Activated CD4-positive, alpha-beta memory T cell treated with anti-CD3 and anti-CD28 coated beads for 36 hours (primary cell): Measurements from ENCODE around the gene SLC4A5. TPM values are rescaled to one million over a fixed set of nuclear protein-coding genes. Genes with fewer than 3 reads are reported as not detected.

Source experiments
- CTCF ChIA-PET: fragments of 350-600 bp; sonication (Branson Sonifier 250); formaldehyde crosslinking; loops from one replicate; lab custom pipeline; 2021; ENCODE audit warnings: antibody characterized with exemption, inconsistent platforms; lab: Charles Lee
- POLR2A ChIA-PET: fragments of 350-600 bp; sonication (Branson Sonifier 250); formaldehyde crosslinking; loops from one replicate; lab custom pipeline; 2021; ENCODE audit warnings: antibody characterized with exemption; lab: Charles Lee
- DNase-seq: peaks from one replicate; pipeline ENCODE4 v3.0.0-alpha.2; 2020
- H3K27ac Mint-ChIP-seq: one replicate; pipeline ENCODE4 v1.8.0; 2021; ENCODE audit warnings: mixed read lengths
- H3K27me3 Mint-ChIP-seq: one replicate; pipeline ENCODE4 v1.8.0; 2021; ENCODE audit warnings: mixed read lengths
- H3K36me3 Mint-ChIP-seq: one replicate; pipeline ENCODE4 v1.8.0; 2021; ENCODE audit warnings: mixed read lengths
- H3K4me1 Mint-ChIP-seq: one replicate; pipeline ENCODE4 v1.8.0; 2021; ENCODE audit warnings: low read depth, mixed read lengths
- H3K4me3 Mint-ChIP-seq: one replicate; pipeline ENCODE4 v1.8.0; 2021; ENCODE audit warnings: mild to moderate bottlenecking, mixed read lengths
- H3K9me3 Mint-ChIP-seq: one replicate; pipeline ENCODE4 v1.8.0; 2021; ENCODE audit warnings: mixed read lengths
- intact Hi-C: fragments of 100-400 bp; cut with micrococcal nuclease; formaldehyde crosslinking; loops from one replicate; pipeline ENCODE4 v1.15.1; 2023
- total RNA-seq, 2 experiments: library from RNA; stranded (reverse); gene quantifications; one replicate each; pipeline ENCODE4 v1.2.3, GENCODE V29; 2021

Gene SLC4A5
- total RNA-seq, 2 experiments from 2014 or later = 2.9 to 3.1 TPM

- intact Hi-C loops = no loop called here
- H3K4me3 Mint-ChIP-seq = no peak overlapping the region
Observed at GRCh38 chr2:74290466-74291217, 52.6 kb downstream of the SLC4A5 start.

DNA sequence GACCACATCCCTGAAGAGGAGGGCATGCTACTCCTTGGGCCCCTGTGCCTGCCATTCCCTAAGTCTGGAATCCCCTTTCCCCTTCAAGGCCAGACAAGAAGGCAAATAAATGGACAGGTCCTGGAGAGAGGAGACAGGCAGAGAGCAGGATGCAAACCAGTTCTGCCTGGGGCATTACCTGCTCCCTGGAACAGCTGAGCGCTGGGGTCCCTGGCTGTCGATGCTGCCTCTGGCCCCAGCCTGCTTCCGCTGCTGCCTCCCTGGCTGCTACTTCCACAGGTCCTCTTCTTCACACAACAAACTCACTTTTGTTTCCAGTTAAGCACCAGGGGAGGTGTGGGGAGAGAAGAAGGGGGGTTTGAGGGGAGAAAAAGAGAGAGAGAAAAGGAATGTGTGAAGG lies 53.1 kb downstream of the SLC4A5 start:
- DNase-seq = no peak
- Mint-ChIP-seq H3K27ac (peak overlapping the region; percentile 64), H3K9me3 (no peaks in the 10 kb centered on the region), H3K27me3 (no peaks in the 10 kb centered on the region), H3K4me3 (no peak overlapping the region), H3K4me1 (peaks cover 18% of the 10 kb centered on the region), H3K36me3 (no peaks in the 10 kb centered on the region)
- intact Hi-C loops = no loop called here
- POLR2A ChIA-PET = interaction anchor here (0.6 kb wide), 1 partner anchor 112 kb away, joined by 3 read pairs; no protein-coding TSS in a partner anchor
- CTCF ChIA-PET = interaction anchor here (1.2 to 3.2 kb wide), 3 partner anchors 18 to 45 kb away, joined by 3 to 13 read pairs (median 8); no protein-coding TSS in a partner anchor

More at GRCh38 chr2:74290466-74291217, 52.6 kb downstream of the SLC4A5 start:
- Mint-ChIP-seq H3K27ac (peak overlapping the region; percentile 64), H3K9me3 (no peaks in the 10 kb centered on the region), H3K27me3 (no peaks in the 10 kb centered on the region), H3K36me3 (no peaks in the 10 kb centered on the region), H3K4me1 (peaks cover 18% of the 10 kb centered on the region)
- ChIA-PET POLR2A (interaction anchor here (0.6 kb wide), 1 partner anchor 111 kb away, joined by 3 read pairs; no protein-coding TSS in a partner anchor), CTCF (interaction anchor here (1.2 to 3.2 kb wide), 3 partner anchors 19 to 45 kb away, joined by 3 to 13 read pairs (median 8); no protein-coding TSS in a partner anchor)
- DNase-seq = peak; percentile 40

DNA sequence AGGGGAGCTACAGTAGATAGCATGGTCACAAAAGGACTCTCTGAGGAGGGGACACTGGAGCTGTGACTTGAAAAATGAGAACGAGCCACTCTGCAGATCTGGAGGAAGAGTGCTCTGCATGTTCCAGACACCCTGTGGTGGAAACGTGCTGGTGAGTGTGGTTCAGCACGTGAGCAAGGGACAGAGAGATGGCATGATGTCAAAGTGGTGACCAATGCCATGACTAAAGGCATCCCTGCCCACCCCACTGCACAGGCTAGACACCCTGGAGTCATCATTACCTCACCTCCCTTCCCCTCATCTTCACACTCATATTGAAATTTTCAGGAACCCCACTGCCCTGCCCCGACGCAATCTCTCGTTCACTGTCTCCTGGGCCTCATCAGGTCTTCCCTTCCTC lies 56.5 kb downstream of the SLC4A5 start:
- Mint-ChIP-seq H3K4me1 (peaks cover 16% of the 10 kb centered on the region), H3K27me3 (no peaks in the 10 kb centered on the region), H3K9me3 (no peaks in the 10 kb centered on the region), H3K4me3 (no peak overlapping the region), H3K36me3 (no peaks in the 10 kb centered on the region), H3K27ac (no peak overlapping the region)
- POLR2A ChIA-PET = no interaction called here
- peak; percentile 44 for DNase-seq
- CTCF ChIA-PET = interaction anchor here (1.8 to 2.3 kb wide), 2 partner anchors 10 to 48 kb away, joined by 3 to 12 read pairs; no protein-coding TSS in a partner anchor
- intact Hi-C loops = no loop called here

DNA sequence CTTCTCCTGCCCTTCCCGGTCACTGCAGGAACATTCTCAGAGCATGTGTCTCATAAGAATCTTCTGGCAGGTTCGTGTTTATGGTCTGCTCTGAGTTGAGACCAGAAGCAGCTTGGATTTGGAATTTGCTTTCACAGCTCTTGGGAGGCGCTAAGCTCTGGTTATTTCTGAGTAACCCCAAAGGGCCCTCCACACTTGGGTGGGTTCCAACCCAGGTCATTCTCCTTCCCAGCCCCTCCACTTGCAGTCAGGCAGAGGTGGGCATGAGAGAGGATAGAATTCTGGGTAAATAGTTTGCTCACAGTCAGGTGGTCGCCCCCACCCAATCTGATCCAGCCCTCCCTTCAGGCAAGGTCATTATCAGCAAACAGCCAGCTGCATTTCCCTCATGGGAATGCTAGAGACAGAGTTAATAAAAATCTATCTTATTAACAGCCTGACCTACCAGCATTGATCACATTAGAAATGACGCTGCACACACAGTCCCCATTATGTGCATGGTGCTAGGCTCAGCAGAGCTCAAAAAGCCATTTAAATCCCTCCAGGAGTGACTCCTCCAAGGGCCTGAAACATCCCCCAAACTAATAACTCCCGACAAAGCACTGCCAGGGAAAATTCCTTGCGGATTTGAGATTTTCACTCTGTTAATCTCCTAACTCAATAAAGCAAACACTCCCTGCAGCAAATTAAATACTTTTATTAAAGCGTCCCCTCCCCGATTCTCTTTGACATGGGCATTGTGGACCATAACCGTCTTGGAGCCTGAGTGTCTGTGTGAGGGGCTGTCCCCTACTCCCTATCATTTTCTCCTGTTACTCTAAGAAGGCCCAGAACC lies 61.9 kb downstream of the SLC4A5 start:
- intact Hi-C loops = no loop called here
- no peaks in the 10 kb centered on the region for H3K9me3 Mint-ChIP-seq
- ChIA-PET POLR2A (no interaction called here), CTCF (no interaction called here)
- H3K27ac Mint-ChIP-seq = no peak overlapping the region
- no peaks in the 10 kb centered on the region for H3K36me3 Mint-ChIP-seq
- no peak overlapping the region for H3K4me3 Mint-ChIP-seq
- no peak for DNase-seq
- H3K27me3 Mint-ChIP-seq = no peaks in the 10 kb centered on the region
- H3K4me1 Mint-ChIP-seq = no peaks in the 10 kb centered on the region

DNA sequence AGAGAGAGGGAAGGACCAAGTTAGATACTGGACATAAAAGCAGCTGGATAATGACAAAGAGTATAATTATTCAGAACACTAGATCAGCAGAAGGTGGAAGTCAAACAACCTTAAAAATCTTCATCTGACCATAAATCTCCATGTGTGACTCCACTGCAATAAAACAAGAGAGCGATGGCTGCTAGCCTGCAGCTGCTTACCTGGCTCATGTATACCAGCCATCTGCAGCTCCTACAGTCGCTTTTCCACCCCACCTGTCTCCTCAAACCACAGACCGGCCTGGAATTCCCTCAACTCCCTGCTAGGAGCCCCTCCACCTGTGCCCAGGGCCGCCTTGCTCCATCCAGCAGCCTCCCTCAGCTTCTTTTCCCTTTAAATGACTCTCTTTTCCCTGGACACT lies 64.5 kb downstream of the SLC4A5 start:
- ChIA-PET POLR2A (no interaction called here), CTCF (interaction anchor here (1.6 to 1.7 kb wide), 2 partner anchors 29 to 56 kb away, joined by 6 to 8 read pairs; no protein-coding TSS in a partner anchor)
- no peak for DNase-seq
- Mint-ChIP-seq H3K27ac (no peak overlapping the region), H3K36me3 (no peaks in the 10 kb centered on the region), H3K4me3 (no peak overlapping the region), H3K4me1 (no peaks in the 10 kb centered on the region), H3K27me3 (no peaks in the 10 kb centered on the region), H3K9me3 (no peaks in the 10 kb centered on the region)
- intact Hi-C loops = no loop called here

GRCh38 chr2:74278176-74278575 lies 65.0 kb downstream of the SLC4A5 start:
- CTCF ChIA-PET = interaction anchor here (1.6 to 1.7 kb wide), 2 partner anchors 28 to 57 kb away, joined by 6 to 8 read pairs; no protein-coding TSS in a partner anchor
- intact Hi-C loops = no loop called here
- H3K36me3 Mint-ChIP-seq = no peaks in the 10 kb centered on the region
- H3K4me3 Mint-ChIP-seq = no peak overlapping the region
- H3K4me1 Mint-ChIP-seq = no peaks in the 10 kb centered on the region
- DNase-seq = no peak
- no peak overlapping the region for H3K27ac Mint-ChIP-seq
- POLR2A ChIA-PET = no interaction called here
- no peaks in the 10 kb centered on the region for H3K9me3 Mint-ChIP-seq
- no peaks in the 10 kb centered on the region for H3K27me3 Mint-ChIP-seq

DNA sequence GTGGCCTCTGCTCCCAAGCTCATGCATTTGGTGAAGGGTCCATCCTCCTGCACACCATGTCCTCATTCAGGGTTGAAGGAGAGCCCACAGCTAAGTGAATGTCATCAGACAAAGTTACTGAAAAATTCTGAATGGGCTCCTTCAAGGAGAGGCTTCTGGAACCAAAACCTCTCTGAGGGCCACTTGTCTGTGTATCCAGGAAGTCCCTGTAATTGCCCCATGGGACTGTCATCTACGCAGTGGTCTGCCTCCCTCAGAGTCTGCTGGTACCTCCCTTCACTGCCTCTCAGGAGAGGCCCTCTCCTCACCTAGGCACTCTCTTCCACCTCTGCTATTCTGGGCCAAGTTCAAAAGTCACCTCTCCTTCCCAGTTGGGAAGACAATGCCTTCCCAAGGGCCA lies 68.0 kb downstream of the SLC4A5 start:
- Mint-ChIP-seq H3K36me3 (no peaks in the 10 kb centered on the region), H3K4me1 (no peaks in the 10 kb centered on the region), H3K27me3 (no peaks in the 10 kb centered on the region), H3K27ac (no peak overlapping the region), H3K9me3 (no peaks in the 10 kb centered on the region), H3K4me3 (no peak overlapping the region)
- DNase-seq = no peak
- ChIA-PET POLR2A (no interaction called here), CTCF (interaction anchor here (0.6 to 7.1 kb wide), 2 partner anchors 59 to 1439 kb away, joined by 5 to 48 read pairs; no protein-coding TSS in a partner anchor)
- intact Hi-C loops = no loop called here

- POLR2A ChIA-PET = no interaction called here
- CTCF ChIA-PET = interaction anchor here (1.1 to 7.1 kb wide), 3 partner anchors 64 to 65 kb away, joined by 3 to 48 read pairs (median 28); no protein-coding TSS in a partner anchor
- intact Hi-C loops = no loop called here
- H3K9me3 Mint-ChIP-seq = no peaks in the 10 kb centered on the region
- DNase-seq = no peak
- H3K36me3 Mint-ChIP-seq = no peaks in the 10 kb centered on the region
- peaks cover 9% of the 10 kb centered on the region for H3K4me1 Mint-ChIP-seq
- H3K27ac Mint-ChIP-seq = no peak overlapping the region
- H3K27me3 Mint-ChIP-seq = no peaks in the 10 kb centered on the region
- no peak overlapping the region for H3K4me3 Mint-ChIP-seq
Observed at GRCh38 chr2:74269667-74270066, 73.5 kb downstream of the SLC4A5 start.

DNA sequence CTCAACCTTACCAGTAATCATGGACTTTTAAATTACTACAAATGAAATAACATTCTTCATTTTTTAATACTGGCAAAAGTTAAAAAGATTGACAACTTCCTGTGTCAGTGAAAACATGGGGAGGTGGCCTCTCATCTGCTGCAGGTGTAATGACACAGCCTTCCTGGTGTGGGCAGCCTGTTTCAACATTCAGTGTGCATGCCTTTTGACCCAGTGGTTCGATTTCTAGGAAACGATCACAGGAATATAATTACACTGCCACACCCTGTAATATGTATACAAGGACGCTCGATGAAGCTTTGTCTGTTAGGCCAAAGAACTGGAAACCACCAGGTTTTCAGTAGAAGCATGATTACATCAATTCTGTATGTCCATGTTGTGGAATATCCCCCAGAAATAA lies 76.1 kb downstream of the SLC4A5 start:
- DNase-seq = peak; percentile 78
- peak overlapping the region; percentile 52 for H3K27ac Mint-ChIP-seq
- no peaks in the 10 kb centered on the region for H3K36me3 Mint-ChIP-seq
- ChIA-PET POLR2A (no interaction called here), CTCF (interaction anchor here (0.8 to 2.8 kb wide), 4 partner anchors 19 to 216 kb away, joined by 3 to 28 read pairs (median 4); partner anchors contain the start of genes CCDC142 and TTC31)
- peak overlapping the region; percentile 17 for H3K4me3 Mint-ChIP-seq
- intact Hi-C loops = loop anchor here (1.0 kb wide), 2 partner anchors 68 to 125 kb away; no protein-coding TSS in a partner anchor
- H3K9me3 Mint-ChIP-seq = no peaks in the 10 kb centered on the region
- no peaks in the 10 kb centered on the region for H3K27me3 Mint-ChIP-seq
- peaks cover 9% of the 10 kb centered on the region for H3K4me1 Mint-ChIP-seq

DNA sequence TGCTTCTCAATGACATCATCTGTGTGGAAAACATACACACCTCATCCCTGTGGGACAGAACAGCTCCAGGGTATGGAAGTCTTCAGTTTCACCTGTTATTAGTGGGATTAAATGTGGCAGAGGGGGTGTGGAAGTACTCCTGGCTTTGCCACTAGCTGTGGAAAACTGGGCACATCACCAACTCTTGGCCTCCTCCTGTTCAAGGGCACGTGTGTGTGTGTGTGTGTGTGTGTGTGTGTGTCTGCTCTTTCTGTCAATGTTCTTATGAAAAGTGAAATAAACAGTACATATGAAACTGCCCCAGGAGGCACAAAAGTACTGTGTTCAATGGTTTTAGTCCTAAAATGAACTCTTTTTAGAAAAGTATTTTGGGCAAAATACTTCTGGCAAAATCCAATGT lies 78.9 kb downstream of the SLC4A5 start:
- H3K4me3 Mint-ChIP-seq = no peak overlapping the region
- POLR2A ChIA-PET = interaction anchor here (0.6 to 0.7 kb wide), 2 partner anchors 24 to 902 kb away, joined by 3 read pairs; no protein-coding TSS in a partner anchor
- peaks cover 9% of the 10 kb centered on the region for H3K4me1 Mint-ChIP-seq
- H3K36me3 Mint-ChIP-seq = no peaks in the 10 kb centered on the region
- CTCF ChIA-PET = interaction anchor here (1.3 to 3.0 kb wide), 2 partner anchors 14 to 71 kb away, joined by 5 to 19 read pairs; no protein-coding TSS in a partner anchor
- no peaks in the 10 kb centered on the region for H3K9me3 Mint-ChIP-seq
- intact Hi-C loops = no loop called here
- no peaks in the 10 kb centered on the region for H3K27me3 Mint-ChIP-seq
- H3K27ac Mint-ChIP-seq = no peak overlapping the region
- no peak for DNase-seq

DNA sequence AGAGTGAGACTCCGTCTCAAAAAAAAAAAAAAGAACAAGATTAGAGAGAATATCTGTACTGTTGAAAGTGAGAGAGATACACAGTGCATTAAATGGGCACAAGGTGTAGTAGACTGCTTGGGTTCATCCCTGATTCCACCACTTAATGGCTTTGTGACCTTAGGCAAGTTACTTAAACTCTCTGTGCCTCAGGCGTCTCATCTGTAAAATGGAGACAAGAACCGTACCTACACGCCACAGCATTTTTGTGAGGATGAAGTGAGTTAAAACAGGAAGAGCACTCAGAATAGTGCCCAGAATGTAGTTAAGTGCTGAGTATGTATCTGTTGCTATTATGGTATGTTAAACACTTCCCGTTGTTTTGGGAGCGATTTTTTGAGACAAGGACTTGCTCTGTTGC lies 80.5 kb downstream of the SLC4A5 start:
- H3K36me3 Mint-ChIP-seq = no peaks in the 10 kb centered on the region
- intact Hi-C loops = no loop called here
- ChIA-PET POLR2A (no interaction called here), CTCF (no interaction called here)
- peaks cover 9% of the 10 kb centered on the region for H3K4me1 Mint-ChIP-seq
- DNase-seq = no peak
- H3K9me3 Mint-ChIP-seq = no peaks in the 10 kb centered on the region
- no peak overlapping the region for H3K27ac Mint-ChIP-seq
- H3K4me3 Mint-ChIP-seq = no peak overlapping the region
- H3K27me3 Mint-ChIP-seq = no peaks in the 10 kb centered on the region
